Measurements from ENCODE around the gene PPP2R5E.
A peak's percentile ranks its signal among the peaks of the same experiment; 100 is the strongest.

Gene PPP2R5E

DNA sequence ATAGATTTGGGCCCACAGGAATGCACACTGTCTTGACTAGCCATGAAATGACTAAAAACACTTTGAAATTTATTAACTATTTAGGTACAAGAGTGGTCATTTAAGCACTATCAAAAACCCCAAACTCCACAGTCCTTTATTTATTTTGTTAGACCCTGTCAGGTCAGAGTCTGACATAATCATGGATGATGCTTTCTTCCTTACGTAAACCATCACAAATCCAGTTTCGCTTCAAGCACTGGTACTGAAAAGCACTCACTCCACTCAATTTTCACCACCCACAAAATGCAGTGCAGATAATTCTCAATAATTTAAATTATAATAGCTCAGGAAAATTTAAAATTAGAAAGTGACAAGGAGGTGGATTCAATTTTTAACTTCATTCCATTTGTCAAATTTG lies 25.8 kb downstream of the PPP2R5E start:
- no peak for TF ChIP-seq CTCF (IDR thresholded peaks at IDR 0.05; ENCODE audit: low read depth, low read length)
- no peak for DNase-seq (ENCODE audit: extremely low read depth, low read depth)

- DNase-seq (ENCODE audit: extremely low read depth, low read depth): no peak
- no peak for TF ChIP-seq CTCF (IDR thresholded peaks at IDR 0.05; ENCODE audit: low read depth, low read length)
These were observed 27.9 kb downstream of the PPP2R5E start for GRCh38 chr14:63515240-63515639.

DNA sequence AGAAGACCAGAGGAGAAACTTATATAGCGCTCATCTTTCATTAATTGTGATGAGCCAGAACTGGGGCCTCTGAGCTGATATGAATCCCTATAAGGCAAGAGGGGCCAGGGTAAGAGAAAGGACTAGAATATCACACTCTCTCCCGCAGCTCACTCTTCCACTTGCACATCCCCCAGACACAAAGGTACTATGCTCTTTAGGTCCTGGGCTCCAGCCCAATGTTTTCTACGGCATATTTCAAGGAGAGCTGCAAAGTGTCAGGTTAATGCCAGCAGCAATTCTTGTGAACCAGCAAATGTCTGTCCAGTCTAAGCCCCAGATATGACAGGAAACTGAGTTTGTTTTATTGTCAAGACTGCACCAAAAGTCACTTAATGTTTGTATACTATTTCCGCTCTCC lies 29.4 kb downstream of the PPP2R5E start:
- no peak for TF ChIP-seq CTCF (IDR thresholded peaks at IDR 0.05; ENCODE audit: low read depth, low read length)
- DNase-seq (ENCODE audit: extremely low read depth, low read depth): no peak

DNA sequence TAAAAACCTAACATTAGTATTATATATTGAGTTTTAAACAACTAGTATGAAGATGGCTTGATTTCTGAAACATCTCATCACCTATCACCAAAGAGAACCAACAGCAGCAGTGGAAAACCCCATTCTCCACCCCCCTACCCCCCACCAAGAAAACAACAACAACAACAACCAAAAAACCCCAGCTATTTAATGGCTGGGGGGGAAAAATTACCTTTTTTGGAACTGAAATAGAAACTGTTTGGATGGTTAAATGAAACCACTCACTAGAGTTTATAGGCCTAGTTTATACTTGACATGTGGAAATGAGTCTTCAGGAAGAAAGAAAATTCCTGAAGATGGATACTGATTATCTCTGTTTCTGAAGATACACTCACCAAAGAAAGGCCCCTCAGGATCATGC lies 30.3 kb downstream of the PPP2R5E start:
- no peak for DNase-seq (ENCODE audit: extremely low read depth, low read depth)
- no peak for TF ChIP-seq CTCF (IDR thresholded peaks at IDR 0.05; ENCODE audit: low read depth, low read length)

DNA sequence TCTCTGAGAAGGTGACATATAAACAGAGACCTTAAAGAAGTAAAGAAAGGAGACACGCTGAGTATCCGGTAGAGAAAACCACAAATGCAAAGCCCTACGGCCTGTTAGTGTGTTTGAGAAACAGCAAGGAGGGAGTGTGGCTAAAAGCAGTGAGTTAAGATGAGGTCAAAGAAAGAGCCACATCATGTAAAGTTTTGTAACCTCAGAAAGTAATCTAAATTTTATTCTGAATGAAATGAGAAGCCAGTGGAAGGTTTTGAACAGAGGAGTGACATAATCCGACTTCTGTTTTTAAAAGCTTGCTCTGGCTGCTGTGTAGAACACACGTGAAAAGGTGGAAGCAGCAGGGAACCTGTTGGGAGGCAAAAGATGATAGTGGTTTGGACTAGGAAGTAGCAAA lies 32.6 kb downstream of the PPP2R5E start:
- DNase-seq (ENCODE audit: extremely low read depth, low read depth): no peak
- no peak for TF ChIP-seq CTCF (IDR thresholded peaks at IDR 0.05; ENCODE audit: low read depth, low read length)

- TF ChIP-seq CTCF (IDR thresholded peaks at IDR 0.05; ENCODE audit: low read depth, low read length): no peak
These were observed 35.1 kb downstream of the PPP2R5E start for GRCh38 chr14:63508033-63508432.

GRCh38 chr14:63504648-63505047 lies 38.5 kb downstream of the PPP2R5E start:
- peak; percentile 78 for DNase-seq (ENCODE audit: extremely low read depth, low read depth)
- no peak for TF ChIP-seq CTCF (IDR thresholded peaks at IDR 0.05; ENCODE audit: low read depth, low read length)

More at GRCh38 chr14:63508033-63508432, 35.1 kb downstream of the PPP2R5E start:
- DNase-seq (ENCODE audit: extremely low read depth, low read depth): no peak
